SHP77 (cell line): Measurements from ENCODE around the gene MZB1.
"Not testable (repeated sequence)": the region's sequence is repeated elsewhere in the genome, so short reads cannot be mapped to it uniquely, and the experiment has no call there.

Experiments
- DNase-seq, 2 experiments: peaks; one replicate each; lab custom pipeline; 2025; lab: John Stamatoyannopoulos, UW

Gene MZB1

GRCh38 chr5:139374909-139375308, 14.8 kb downstream of the MZB1 start:
- DNase-seq, result no peak

GRCh38 chr5:139371482-139372435, 18.0 kb downstream of the MZB1 start:
- no peak for DNase-seq

- no peak for DNase-seq
These were observed 20.5 kb downstream of the MZB1 start for GRCh38 chr5:139369181-139369580.

GRCh38 chr5:139368613-139369012, 21.1 kb downstream of the MZB1 start:
- DNase-seq, result no peak

GRCh38 chr5:139364466-139364865, 25.2 kb downstream of the MZB1 start:
- no peak for DNase-seq

- no peak for DNase-seq
These were observed 25.8 kb downstream of the MZB1 start for GRCh38 chr5:139363937-139364336.

GRCh38 chr5:139361835-139362429, 27.8 kb downstream of the MZB1 start:
- DNase-seq, result no peak

DNA sequence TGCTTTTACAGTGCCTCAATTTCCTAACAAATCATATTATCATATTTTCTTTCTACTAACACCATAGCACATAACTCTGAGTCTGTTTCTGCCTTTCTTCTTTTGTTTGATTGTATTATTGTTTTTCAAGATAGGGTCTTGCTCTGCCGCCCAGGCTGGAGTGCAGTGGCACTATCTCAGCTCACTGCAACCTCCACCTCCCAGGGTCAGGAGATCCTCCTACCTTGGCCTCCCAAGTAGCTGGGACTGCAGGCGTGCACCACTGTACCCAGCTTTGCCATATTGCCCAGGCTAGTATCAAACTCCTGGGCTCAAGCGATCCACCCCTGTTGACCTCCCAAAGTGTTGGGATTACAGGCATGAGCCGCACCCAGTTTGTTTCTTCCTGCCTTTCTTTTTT, 29.3 kb downstream of the MZB1 start:
- no peak for DNase-seq

DNA sequence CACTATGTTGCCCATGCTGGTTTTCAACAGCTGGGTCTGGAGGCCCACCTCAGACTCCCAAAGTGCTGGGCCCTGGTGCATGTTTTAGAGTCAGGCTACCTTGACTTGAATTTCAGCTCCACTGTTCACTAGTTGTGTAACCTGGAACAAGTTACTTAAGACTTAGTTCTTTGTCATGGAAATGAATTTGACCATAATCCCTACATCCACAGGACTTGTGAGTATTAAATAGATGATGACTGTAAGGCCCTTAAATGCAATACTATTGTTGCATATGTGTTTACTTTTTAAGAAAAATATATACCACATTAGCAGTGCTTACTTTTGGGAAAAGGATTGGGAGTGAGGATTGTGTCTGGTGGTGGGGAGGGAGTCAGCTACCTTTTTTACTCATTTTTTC, 31.6 kb downstream of the MZB1 start:
- no peak for DNase-seq

DNA sequence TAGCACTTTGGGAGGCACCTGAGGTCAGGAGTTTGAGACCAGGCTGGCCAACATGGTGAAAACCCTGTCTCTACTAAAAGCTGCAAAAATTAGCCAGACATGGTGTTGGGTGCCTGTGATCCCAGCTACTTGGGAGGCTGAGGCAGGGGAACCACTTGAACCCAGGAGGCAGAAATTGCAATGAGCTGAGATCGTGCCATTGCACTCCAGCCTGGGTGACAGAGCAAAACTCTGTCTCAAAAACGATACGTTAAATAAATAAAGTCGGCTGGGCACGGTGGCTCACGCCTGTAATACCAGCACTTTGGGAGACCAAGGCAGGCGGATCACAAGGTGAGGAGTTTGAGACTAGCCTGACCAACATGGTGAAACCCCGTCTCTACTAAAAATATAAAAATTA, 33.8 kb downstream of the MZB1 start:
- not testable (repeated sequence) for DNase-seq

GRCh38 chr5:139354186-139354585, 35.5 kb downstream of the MZB1 start:
- DNase-seq, result no peak

DNA sequence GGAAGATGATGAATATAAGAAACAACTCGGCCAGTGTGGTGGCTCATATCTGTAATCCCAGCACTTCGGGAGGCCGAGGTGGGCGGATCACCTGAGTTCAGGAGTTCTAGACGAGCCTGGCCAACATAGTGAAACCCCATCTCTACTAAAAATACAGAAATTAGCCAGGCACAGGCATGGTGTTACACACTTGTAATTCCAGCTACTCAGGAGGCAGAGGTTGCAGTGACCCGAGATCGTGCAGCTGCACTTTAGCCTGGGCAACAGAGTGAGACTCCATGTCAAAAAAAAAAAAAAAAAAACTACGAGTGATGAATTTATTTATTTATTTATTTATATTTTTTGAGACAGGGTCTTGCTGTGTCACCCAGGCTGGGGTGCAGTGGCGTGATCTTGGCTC, 41.9 kb downstream of the MZB1 start:
- not testable (repeated sequence) for DNase-seq

DNA sequence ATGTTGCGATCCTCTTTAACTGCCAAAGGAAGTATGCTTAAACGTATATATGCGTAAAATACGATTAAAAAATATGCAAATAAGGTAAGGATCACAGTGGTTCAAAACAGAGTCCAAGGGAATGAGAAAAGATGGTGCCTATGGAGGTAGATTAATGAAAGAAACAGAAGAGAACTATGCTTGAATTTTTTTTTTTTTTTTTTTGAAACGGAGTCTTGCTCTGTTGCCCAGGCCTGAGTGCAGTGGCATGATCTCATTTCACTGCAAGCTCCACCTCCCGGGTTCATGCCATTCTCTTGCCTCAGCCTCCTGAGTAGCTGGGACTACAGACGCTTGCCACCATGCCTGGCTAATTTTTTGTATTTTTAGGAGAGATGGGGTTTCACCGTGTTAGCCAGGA, 44.3 kb downstream of the MZB1 start:
- DNase-seq, result not testable (repeated sequence)

DNA sequence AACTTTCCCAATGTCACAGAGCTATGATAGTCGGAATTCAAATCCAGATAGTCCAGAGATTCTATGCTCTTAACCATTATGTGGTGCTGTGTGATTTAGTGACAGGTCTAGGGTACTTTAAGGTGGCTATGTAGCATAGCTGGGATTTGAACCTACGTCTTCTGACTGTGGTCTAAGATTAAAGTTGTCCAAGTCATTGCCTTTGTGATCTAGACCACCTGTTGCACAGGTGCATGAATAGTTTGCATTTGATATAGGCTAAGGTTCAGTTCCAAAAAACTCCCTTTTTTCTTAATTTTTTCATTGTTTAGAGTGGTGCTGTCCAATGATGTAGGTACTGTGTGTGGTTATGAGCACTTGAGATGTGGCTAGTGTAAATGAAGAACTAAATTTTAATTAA, 45.5 kb downstream of the MZB1 start:
- DNase-seq, result no peak

DNA sequence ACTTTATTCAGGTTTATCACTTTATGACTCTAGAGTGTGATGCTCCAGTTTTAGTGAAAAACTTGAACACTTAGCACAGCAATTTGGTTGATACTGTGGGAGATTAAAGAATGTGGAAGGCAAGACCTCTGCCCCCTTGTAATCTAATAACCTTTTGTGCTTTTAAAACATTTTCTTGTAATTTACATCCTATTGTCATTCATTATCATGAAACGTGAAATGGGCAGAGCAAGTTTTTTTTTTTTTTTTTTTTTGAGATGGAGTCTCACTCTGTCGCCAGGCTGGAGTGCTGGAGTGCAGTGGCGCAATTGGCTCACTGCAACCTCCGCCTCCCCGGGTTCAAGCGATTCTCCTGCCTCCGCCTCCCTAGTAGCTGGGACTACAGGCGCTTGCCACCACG, 46.2 kb downstream of the MZB1 start:
- DNase-seq, result no peak

GRCh38 chr5:139342423-139342723, 47.3 kb downstream of the MZB1 start:
- DNase-seq, result no peak

GRCh38 chr5:139341689-139342422, 47.9 kb downstream of the MZB1 start, which contains the start of gene PAIP2:
TSS of gene PAIP2 (plus strand) at chr5:139341854. CDS start at chr5:139363785, 21,931 bp downstream.
- peak; percentile 98 to 99 for DNase-seq

DNA sequence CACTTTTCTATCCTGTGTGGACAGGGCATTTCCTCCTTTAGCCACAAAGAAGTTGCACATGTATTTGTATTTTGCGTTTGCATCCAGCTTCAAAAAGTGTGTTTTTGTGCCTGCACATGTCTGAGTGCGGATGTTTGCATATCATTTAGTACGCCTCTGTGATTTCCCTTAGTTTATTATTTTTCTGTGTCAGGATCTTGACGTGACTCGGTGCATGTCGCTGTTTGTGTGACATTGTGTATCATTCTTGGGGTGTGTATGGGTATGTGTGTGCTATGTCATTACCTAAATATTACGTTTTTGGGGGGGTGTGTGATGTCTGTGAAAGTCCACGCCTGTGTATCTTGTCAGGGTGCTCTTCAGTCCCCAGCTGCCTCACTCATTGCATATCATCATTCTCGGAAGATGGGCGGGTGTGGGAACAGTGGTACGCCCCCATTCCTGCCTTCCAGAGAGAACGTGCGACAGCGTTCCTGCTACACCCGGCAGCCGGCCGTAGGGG, 48.5 kb downstream of the MZB1 start:
- no peak for DNase-seq

GRCh38 chr5:139340051-139340450, 49.7 kb downstream of the MZB1 start:
- DNase-seq, result no peak
